ENCODE results near the gene MMP2.

MMP2 gene

GRCh38 chr16:55495616-55496289, 16.8 kb downstream of the MMP2 start:
- DNase-seq = peak; percentile 43

- no peak for DNase-seq
These were observed 17.6 kb downstream of the MMP2 start for GRCh38 chr16:55496509-55497145.

GRCh38 chr16:55497558-55497957, 18.6 kb downstream of the MMP2 start:
- no peak for DNase-seq

GRCh38 chr16:55498101-55498500, 19.1 kb downstream of the MMP2 start:
- DNase-seq = no peak

- no peak for DNase-seq
These were observed 20.3 kb downstream of the MMP2 start for GRCh38 chr16:55499281-55499680.

- DNase-seq = no peak
These were observed 21.0 kb downstream of the MMP2 start for GRCh38 chr16:55499951-55500529.

GRCh38 chr16:55500530-55501011, 21.6 kb downstream of the MMP2 start:
- DNase-seq = no peak

- DNase-seq = no peak
These were observed 22.7 kb downstream of the MMP2 start for GRCh38 chr16:55501549-55502322.

- DNase-seq = peak; percentile 93
These were observed 23.9 kb downstream of the MMP2 start for GRCh38 chr16:55502801-55503366.

- no peak for DNase-seq
These were observed 24.9 kb downstream of the MMP2 start for GRCh38 chr16:55503726-55504550.

GRCh38 chr16:55505333-55506015, 26.5 kb downstream of the MMP2 start:
- DNase-seq = no peak

- DNase-seq = no peak
These were observed 27.1 kb downstream of the MMP2 start for GRCh38 chr16:55506083-55506482.

- DNase-seq = no peak
These were observed 27.7 kb downstream of the MMP2 start for GRCh38 chr16:55506708-55507107.

GRCh38 chr16:55508271-55508921, 29.4 kb downstream of the MMP2 start:
- no peak for DNase-seq

GRCh38 chr16:55508941-55509931, 30.2 kb downstream of the MMP2 start, which contains the start of gene LPCAT2:
Gene LPCAT2, plus strand, starts transcription at chr16:55509072. Its CDS starts 110 bp downstream, at chr16:55509182.
- DNase-seq = peak; percentile 39

- DNase-seq = no peak
These were observed 31.3 kb downstream of the MMP2 start for GRCh38 chr16:55510185-55510805.

GRCh38 chr16:55512941-55513340, 33.9 kb downstream of the MMP2 start:
- DNase-seq = no peak

- DNase-seq = no peak
These were observed 34.6 kb downstream of the MMP2 start for GRCh38 chr16:55513616-55514015.

GRCh38 chr16:55515111-55515510, 36.1 kb downstream of the MMP2 start:
- no peak for DNase-seq

All from NCI-H1092 (cell line).